ENCODE measurements around the gene MRC1.

DNA sequence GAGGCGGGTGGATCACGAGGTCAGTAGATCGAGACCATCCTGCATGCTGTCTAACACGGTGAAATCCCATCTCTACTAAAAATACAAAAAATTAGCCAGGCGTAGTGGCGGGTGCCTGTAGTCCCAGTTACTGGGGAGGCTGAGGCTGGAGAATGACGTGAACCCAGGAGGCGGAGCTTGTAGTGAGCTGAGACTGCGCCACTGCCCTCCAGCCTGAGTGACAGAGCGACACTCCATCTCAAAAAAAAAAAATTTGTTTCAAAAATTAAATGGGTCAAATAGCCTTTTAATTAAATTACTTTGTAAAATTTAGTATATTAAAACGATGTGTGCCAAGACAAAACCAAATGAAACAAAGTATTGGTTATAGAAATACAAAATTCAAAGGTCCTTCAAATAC lies 6.8 kb upstream of the MRC1 start:
- TF ChIP-seq EGR1 (IDR thresholded peaks at IDR 0.05; ENCODE audit: borderline replicate concordance, low read depth, low read length) = no peak
- no peak for TF ChIP-seq TAF1 (IDR thresholded peaks at IDR 0.05; ENCODE audit: low read depth, low read length)
- TF ChIP-seq POLR2A (IDR thresholded peaks at IDR 0.05; ENCODE audit: control extremely low read depth in 1 of 2, low read depth in 2 of 2, low read length in 2 of 2) = no peak
- TF ChIP-seq, protein P1, sequence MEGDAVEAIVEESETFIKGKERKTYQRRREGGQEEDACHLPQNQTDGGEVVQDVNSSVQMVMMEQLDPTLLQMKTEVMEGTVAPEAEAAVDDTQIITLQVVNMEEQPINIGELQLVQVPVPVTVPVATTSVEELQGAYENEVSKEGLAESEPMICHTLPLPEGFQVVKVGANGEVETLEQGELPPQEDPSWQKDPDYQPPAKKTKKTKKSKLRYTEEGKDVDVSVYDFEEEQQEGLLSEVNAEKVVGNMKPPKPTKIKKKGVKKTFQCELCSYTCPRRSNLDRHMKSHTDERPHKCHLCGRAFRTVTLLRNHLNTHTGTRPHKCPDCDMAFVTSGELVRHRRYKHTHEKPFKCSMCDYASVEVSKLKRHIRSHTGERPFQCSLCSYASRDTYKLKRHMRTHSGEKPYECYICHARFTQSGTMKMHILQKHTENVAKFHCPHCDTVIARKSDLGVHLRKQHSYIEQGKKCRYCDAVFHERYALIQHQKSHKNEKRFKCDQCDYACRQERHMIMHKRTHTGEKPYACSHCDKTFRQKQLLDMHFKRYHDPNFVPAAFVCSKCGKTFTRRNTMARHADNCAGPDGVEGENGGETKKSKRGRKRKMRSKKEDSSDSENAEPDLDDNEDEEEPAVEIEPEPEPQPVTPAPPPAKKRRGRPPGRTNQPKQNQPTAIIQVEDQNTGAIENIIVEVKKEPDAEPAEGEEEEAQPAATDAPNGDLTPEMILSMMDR (IDR thresholded peaks at IDR 0.05; ENCODE audit: control extremely low read depth in 1 of 3, insufficient read depth in 1 of 3, low read depth in 1 of 3, low read length in 3 of 3) = no peak
- no peak for TF ChIP-seq SUZ12 (IDR thresholded peaks at IDR 0.05; ENCODE audit: low read length)
- TF ChIP-seq EZH2 (IDR thresholded peaks at IDR 0.05; ENCODE audit: low read depth, low read length, severe bottlenecking) = no peak
- TF ChIP-seq HDAC2 (IDR thresholded peaks at IDR 0.05; ENCODE audit: borderline replicate concordance in 1 of 2, low read depth in 2 of 2, low read length in 2 of 2) = no peak
